Type B pancreatic cell (in vitro differentiated cells): ENCODE measurements around the gene RNF32. TPM values are rescaled to one million over a fixed set of nuclear protein-coding genes. Genes with fewer than 3 reads are reported as not detected.

ENCODE experiments used
- DNase-seq: peaks from one replicate; pipeline ENCODE4 v3.0.0; 2021; ENCODE audit warnings: mixed read lengths; ENCODE audit not compliant: unreplicated experiment; ENCODE audit errors: extremely low spot score
- H3K27ac Mint-ChIP-seq: 2 replicates; pipeline ENCODE4 v1.8.0; 2021; ENCODE audit warnings: mild to moderate bottlenecking, mixed read lengths
- H3K27me3 Mint-ChIP-seq: 2 replicates; pipeline ENCODE4 v1.8.0; 2021; ENCODE audit warnings: mixed read lengths
- H3K36me3 Mint-ChIP-seq: 2 replicates; pipeline ENCODE4 v1.8.0; 2021; ENCODE audit warnings: mixed read lengths
- H3K4me1 Mint-ChIP-seq: one replicate; pipeline ENCODE4 v1.8.0; 2021; ENCODE audit warnings: mixed read lengths; ENCODE audit not compliant: unreplicated experiment
- H3K4me3 Mint-ChIP-seq: 2 replicates; pipeline ENCODE4 v1.8.0; 2021; ENCODE audit warnings: mild to moderate bottlenecking, mixed read lengths
- H3K9me3 Mint-ChIP-seq: 2 replicates; pipeline ENCODE4 v1.8.0; 2021; ENCODE audit warnings: mixed read lengths
- total RNA-seq: library from RNA; stranded (reverse); gene quantifications from 2 replicates; pipeline ENCODE4 v1.2.1, GENCODE V29; 2021; ENCODE audit warnings: low replicate concordance
- TF ChIP-seq, protein P1 (sequence below): fragments of 200-600 bp; sonication (generic); conservative IDR thresholded peaks from 2 replicates; pipeline ENCODE4 v1.5.0; 2021; ENCODE audit warnings: antibody characterized with exemption, mild to moderate bottlenecking

Gene RNF32
- total RNA-seq, 1 donor from 2014 or later, result 1.4 TPM

DNA sequence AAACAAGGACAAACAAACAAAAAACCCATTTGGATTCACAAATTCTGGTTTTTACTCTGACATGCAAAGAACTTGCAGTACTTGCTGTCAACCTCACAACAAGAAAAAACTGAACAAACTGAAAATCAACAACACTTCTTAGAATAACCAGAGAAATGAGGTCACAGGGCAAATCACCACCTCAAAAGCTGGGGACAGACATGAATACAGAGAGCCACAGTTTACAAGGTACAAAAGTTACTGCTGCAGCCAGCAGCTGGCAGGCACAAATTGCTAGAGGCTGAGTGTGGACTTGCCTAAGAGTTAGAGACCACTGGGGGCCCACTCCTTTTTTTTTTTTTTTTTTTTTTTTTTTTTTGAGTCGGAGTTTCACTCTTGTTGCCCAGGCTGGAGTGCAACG is 15.0 kb upstream of the RNF32 start:
- Mint-ChIP-seq H3K27ac (no peak overlapping the region), H3K36me3 (no peaks in the 10 kb centered on the region), H3K4me1 (no peaks in the 10 kb centered on the region), H3K27me3 (peaks cover under 1% of the 10 kb centered on the region), H3K9me3 (peaks cover 22% of the 10 kb centered on the region), H3K4me3 (no peak overlapping the region)
- TF ChIP-seq, protein P1, sequence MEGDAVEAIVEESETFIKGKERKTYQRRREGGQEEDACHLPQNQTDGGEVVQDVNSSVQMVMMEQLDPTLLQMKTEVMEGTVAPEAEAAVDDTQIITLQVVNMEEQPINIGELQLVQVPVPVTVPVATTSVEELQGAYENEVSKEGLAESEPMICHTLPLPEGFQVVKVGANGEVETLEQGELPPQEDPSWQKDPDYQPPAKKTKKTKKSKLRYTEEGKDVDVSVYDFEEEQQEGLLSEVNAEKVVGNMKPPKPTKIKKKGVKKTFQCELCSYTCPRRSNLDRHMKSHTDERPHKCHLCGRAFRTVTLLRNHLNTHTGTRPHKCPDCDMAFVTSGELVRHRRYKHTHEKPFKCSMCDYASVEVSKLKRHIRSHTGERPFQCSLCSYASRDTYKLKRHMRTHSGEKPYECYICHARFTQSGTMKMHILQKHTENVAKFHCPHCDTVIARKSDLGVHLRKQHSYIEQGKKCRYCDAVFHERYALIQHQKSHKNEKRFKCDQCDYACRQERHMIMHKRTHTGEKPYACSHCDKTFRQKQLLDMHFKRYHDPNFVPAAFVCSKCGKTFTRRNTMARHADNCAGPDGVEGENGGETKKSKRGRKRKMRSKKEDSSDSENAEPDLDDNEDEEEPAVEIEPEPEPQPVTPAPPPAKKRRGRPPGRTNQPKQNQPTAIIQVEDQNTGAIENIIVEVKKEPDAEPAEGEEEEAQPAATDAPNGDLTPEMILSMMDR, result no peak
- no peak for DNase-seq

DNA sequence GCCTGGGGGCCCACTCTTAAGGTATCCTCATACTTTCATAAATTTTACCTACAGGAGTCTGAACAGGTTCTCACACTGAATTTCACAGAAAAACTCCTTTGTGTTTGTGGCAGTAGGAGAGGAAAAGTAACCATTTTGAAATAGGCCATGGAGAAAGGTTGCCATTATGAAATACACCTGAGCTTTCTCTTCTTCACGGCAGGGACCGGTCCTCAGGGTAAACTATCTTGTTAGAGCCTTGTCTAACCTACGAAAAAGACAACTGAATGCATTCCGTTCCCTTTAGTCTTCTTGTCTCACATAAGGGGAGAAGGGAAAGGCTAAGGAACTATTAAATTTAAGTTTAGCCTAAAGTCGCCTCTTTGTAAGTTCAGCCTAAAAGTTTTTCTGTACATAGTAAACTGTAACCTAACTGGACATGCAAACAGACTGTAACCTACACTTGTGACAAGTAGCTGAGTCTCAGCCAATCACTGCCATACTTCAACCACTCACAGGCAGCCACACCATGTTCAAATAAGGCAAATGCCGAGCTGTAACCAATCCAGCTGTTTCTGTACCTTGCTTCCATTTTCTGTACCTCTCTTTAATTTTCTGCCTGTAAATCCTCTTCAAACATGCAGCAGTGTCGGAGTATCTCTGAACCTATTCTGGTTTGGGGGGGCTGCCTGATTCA is 14.2 kb upstream of the RNF32 start:
- Mint-ChIP-seq H3K27ac (no peak overlapping the region), H3K27me3 (no peaks in the 10 kb centered on the region), H3K36me3 (no peaks in the 10 kb centered on the region), H3K9me3 (peaks cover 19% of the 10 kb centered on the region), H3K4me3 (no peak overlapping the region), H3K4me1 (no peaks in the 10 kb centered on the region)
- TF ChIP-seq, protein P1, result no peak
- DNase-seq, result no peak

DNA sequence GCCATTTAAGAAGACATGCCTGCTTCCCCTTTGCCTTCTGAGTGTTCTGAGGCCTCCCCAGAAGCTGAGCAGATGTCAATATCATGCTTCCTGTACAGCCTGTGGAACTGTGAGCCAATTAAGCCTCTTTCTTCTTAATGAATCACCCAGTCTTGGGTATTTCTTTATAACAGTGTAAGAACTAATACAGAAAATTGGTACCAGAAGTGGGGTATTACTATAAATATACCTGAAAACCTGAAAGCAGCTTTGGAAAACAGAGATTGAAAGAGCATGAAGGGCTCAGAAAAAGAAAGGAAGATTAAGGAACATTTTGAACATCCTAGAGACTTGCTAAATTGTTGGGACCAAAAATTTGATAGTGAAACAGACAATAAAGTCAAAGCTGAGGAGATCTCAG is 12.0 kb upstream of the RNF32 start:
- Mint-ChIP-seq H3K27me3 (no peaks in the 10 kb centered on the region), H3K4me3 (no peak overlapping the region), H3K36me3 (no peaks in the 10 kb centered on the region), H3K4me1 (no peaks in the 10 kb centered on the region), H3K27ac (no peak overlapping the region), H3K9me3 (peaks cover 12% of the 10 kb centered on the region)
- DNase-seq, result no peak
- TF ChIP-seq, protein P1, result no peak

DNA sequence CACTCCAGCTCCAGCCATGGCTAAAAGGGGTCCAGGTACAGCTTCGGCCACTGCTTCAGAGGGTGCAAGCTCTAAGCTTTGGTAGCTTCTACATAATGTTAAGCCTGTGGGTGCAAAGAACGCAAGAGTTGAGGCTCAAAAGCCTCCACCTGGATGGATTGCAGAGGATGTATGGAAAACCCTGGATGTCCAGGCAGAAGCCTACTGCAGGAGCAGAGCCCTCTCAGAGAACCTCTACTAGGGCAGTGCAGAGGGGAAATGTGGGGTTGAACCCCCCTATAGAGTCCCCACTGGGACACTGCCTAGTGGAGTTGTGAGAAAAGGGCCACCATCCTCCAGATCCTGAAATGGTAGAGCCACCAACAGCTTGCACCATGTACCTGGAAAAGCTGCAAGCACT is 10.7 kb upstream of the RNF32 start:
- Mint-ChIP-seq H3K9me3 (peaks cover 12% of the 10 kb centered on the region), H3K4me3 (no peak overlapping the region), H3K27me3 (no peaks in the 10 kb centered on the region), H3K4me1 (no peaks in the 10 kb centered on the region), H3K36me3 (no peaks in the 10 kb centered on the region), H3K27ac (no peak overlapping the region)
- TF ChIP-seq, protein P1, result no peak
- no peak for DNase-seq

DNA sequence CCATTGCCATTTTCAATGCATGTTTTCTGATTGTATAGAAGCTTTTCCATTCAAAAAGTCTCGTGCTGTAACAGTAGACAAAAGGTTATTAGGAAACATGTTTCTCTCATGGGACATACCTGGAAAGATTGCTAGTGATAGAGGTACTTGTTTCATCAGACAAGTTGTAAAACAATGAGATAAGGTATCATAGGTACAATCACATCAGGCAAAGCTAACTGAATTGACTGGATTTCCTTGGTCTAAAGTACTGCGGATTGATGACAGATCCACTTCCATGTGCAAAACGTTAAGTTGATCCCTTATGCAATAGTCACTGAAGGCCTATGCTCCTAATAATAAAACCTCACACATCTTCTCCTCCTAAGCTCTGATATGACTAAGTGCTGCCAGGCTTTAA is 6.5 kb upstream of the RNF32 start:
- TF ChIP-seq, protein P1, result no peak
- H3K27ac Mint-ChIP-seq, result no peak overlapping the region
- peaks cover under 1% of the 10 kb centered on the region for H3K4me1 Mint-ChIP-seq
- no peak overlapping the region for H3K4me3 Mint-ChIP-seq
- DNase-seq, result no peak
- H3K9me3 Mint-ChIP-seq, result peaks cover 12% of the 10 kb centered on the region
- no peaks in the 10 kb centered on the region for H3K27me3 Mint-ChIP-seq
- H3K36me3 Mint-ChIP-seq, result peaks cover 13% of the 10 kb centered on the region
